ENCODE data around the gene TEX30.
"Not testable (repeated sequence)": the region's sequence is repeated elsewhere in the genome, so short reads cannot be mapped to it uniquely, and the experiment has no call there.

TEX30 gene

GRCh38 chr13:102773441-102774213 lies at the start of gene TEX30:
Gene TEX30, minus strand, starts transcription at chr13:102773786. Its CDS starts 3,760 bp downstream, at chr13:102770026.
- DNase-seq = peak; percentile 69 to 86 (median 76)

- no peak for DNase-seq
Measured at GRCh38 chr13:102817907-102818306, 44.3 kb upstream of the TEX30 start.

- no peak for DNase-seq
Measured at GRCh38 chr13:102817241-102817640, 43.7 kb upstream of the TEX30 start.

GRCh38 chr13:102816708-102817107 lies 43.1 kb upstream of the TEX30 start:
- no peak for DNase-seq

- no peak for DNase-seq
Measured at GRCh38 chr13:102815788-102816187, 42.2 kb upstream of the TEX30 start.

GRCh38 chr13:102814793-102815192 lies 41.2 kb upstream of the TEX30 start:
- no peak for DNase-seq

- no peak for DNase-seq
Measured at GRCh38 chr13:102814025-102814607, 40.5 kb upstream of the TEX30 start.

GRCh38 chr13:102812611-102813287 lies 39.2 kb upstream of the TEX30 start:
- DNase-seq = no peak

- no peak for DNase-seq
Measured at GRCh38 chr13:102807699-102808098, 34.1 kb upstream of the TEX30 start.

GRCh38 chr13:102805680-102806079 lies 32.1 kb upstream of the TEX30 start:
- no peak for DNase-seq

- peak; percentile 67 to 71 (median 68) for DNase-seq
Measured at GRCh38 chr13:102800145-102801041, 26.8 kb upstream of the TEX30 start.

GRCh38 chr13:102799426-102800144 lies 26.0 kb upstream of the TEX30 start:
- DNase-seq = no peak

GRCh38 chr13:102798581-102799425 lies 25.2 kb upstream of the TEX30 start, which contains the start of the genes BIVM and POGLUT2:
Gene BIVM, plus strand, starts transcription at chr13:102799119. Its CDS starts 8,149 bp downstream, at chr13:102807268.
Gene POGLUT2, minus strand, starts transcription at chr13:102798976. Its CDS starts 306 bp downstream, at chr13:102798670.
- peak; percentile 7 to 44 (median 30) for DNase-seq

GRCh38 chr13:102793611-102794355 lies 20.2 kb upstream of the TEX30 start:
- DNase-seq = no peak

GRCh38 chr13:102792396-102792795 lies 18.8 kb upstream of the TEX30 start:
- DNase-seq = no peak

GRCh38 chr13:102788683-102789082 lies 15.1 kb upstream of the TEX30 start:
- no peak for DNase-seq

- no peak for DNase-seq
Measured at GRCh38 chr13:102784483-102784882, 10.9 kb upstream of the TEX30 start.

- no peak for DNase-seq
Measured at GRCh38 chr13:102781591-102781990, 8.0 kb upstream of the TEX30 start.

- DNase-seq = not testable (repeated sequence)
Measured at GRCh38 chr13:102780656-102781055, 7.1 kb upstream of the TEX30 start.

All from activated CD4-positive, CD25-positive, alpha-beta regulatory T cell (primary cell).